ENCODE data around the gene PTPN4.

Gene PTPN4

GRCh38 chr2:119809339-119810048 lies 49.8 kb downstream of the PTPN4 start:
- no peak for DNase-seq

GRCh38 chr2:119810049-119810630 lies 50.4 kb downstream of the PTPN4 start:
- no peak for DNase-seq

GRCh38 chr2:119814216-119814615 lies 54.5 kb downstream of the PTPN4 start:
- no peak for DNase-seq

GRCh38 chr2:119818792-119819191 lies 59.1 kb downstream of the PTPN4 start:
- no peak for DNase-seq

GRCh38 chr2:119819846-119820245 lies 60.1 kb downstream of the PTPN4 start:
- DNase-seq = no peak

GRCh38 chr2:119820275-119820674 lies 60.6 kb downstream of the PTPN4 start:
- no peak for DNase-seq

- DNase-seq = peak; percentile 43
Measured at GRCh38 chr2:119821266-119821665, 61.5 kb downstream of the PTPN4 start.

GRCh38 chr2:119823734-119824334 lies 64.1 kb downstream of the PTPN4 start:
- peak; percentile 35 for DNase-seq

GRCh38 chr2:119826370-119826961 lies 66.7 kb downstream of the PTPN4 start:
- peak; percentile 45 for DNase-seq

- DNase-seq = no peak
Measured at GRCh38 chr2:119827866-119828507, 68.3 kb downstream of the PTPN4 start.

GRCh38 chr2:119836455-119837142 lies 76.9 kb downstream of the PTPN4 start:
- DNase-seq = no peak

- no peak for DNase-seq
Measured at GRCh38 chr2:119837350-119837749, 77.6 kb downstream of the PTPN4 start.

- DNase-seq = no peak
Measured at GRCh38 chr2:119837759-119838158, 78.0 kb downstream of the PTPN4 start.

GRCh38 chr2:119838179-119838578 lies 78.5 kb downstream of the PTPN4 start:
- no peak for DNase-seq

GRCh38 chr2:119841550-119841949 lies 81.8 kb downstream of the PTPN4 start:
- DNase-seq = no peak

- DNase-seq = no peak
Measured at GRCh38 chr2:119846021-119846420, 86.3 kb downstream of the PTPN4 start.

GRCh38 chr2:119849838-119850565 lies 90.3 kb downstream of the PTPN4 start:
- DNase-seq = no peak

- no peak for DNase-seq
Measured at GRCh38 chr2:119852214-119852613, 92.5 kb downstream of the PTPN4 start.

- no peak for DNase-seq
Measured at GRCh38 chr2:119853777-119854399, 94.2 kb downstream of the PTPN4 start.

- no peak for DNase-seq
Measured at GRCh38 chr2:119856469-119856901, 96.8 kb downstream of the PTPN4 start.

- DNase-seq = no peak
Measured at GRCh38 chr2:119857742-119858141, 98.0 kb downstream of the PTPN4 start.

GRCh38 chr2:119859528-119859927 lies 99.8 kb downstream of the PTPN4 start:
- no peak for DNase-seq
